Astrocyte (in vitro differentiated cells and primary cell): Measurements from ENCODE around the gene DCDC1.

Source experiments
- CTCF ChIP-seq: IDR thresholded peaks from 2 replicates; pipeline ENCODE4 v1.5.1; 2011; ENCODE audit warnings: low read depth, mild to moderate bottlenecking, inconsistent platforms, low read length, moderate library complexity; ENCODE audit not compliant: insufficient read depth
- EZH2 ChIP-seq: IDR thresholded peaks from 2 replicates; pipeline ENCODE4 v1.6.1; 2012; ENCODE audit warnings: mild to moderate bottlenecking, low read length, inconsistent platforms; ENCODE audit not compliant: insufficient read depth

- no peak for TF ChIP-seq EZH2
- TF ChIP-seq CTCF: no peak
These were observed 402.0 kb downstream of the DCDC1 start for GRCh38 chr11:30967579-30967978.
